DND-41 (cell line): ENCODE data around the gene URB2.

Source experiments
- ATAC-seq: fragments of 200-7000 bp; cut with Tn5 transposase; 3 replicates; pipeline ENCODE4 v1.9.1; 2021; ENCODE audit warnings: low read depth; ENCODE audit not compliant: insufficient read depth
- DNase-seq: peaks from one replicate; pipeline ENCODE4 v3.0.0-alpha.2; 2020
- H2AFZ ChIP-seq: 2 replicates; pipeline ENCODE4 v1.6.0; 2012; ENCODE audit warnings: low read depth, low read length
- H3K27ac ChIP-seq: 2 replicates; pipeline ENCODE4 v1.5.1; 2012; ENCODE audit warnings: low read length, inconsistent platforms
- H3K27me3 ChIP-seq: fragments of 200-600 bp; sonication (generic); 2 replicates; pipeline ENCODE4 v1.6.0; 2012; ENCODE audit warnings: low read length, mild to moderate bottlenecking, inconsistent platforms; ENCODE audit not compliant: insufficient read depth, poor library complexity
- H3K36me3 ChIP-seq: 2 replicates; pipeline ENCODE4 v1.5.1; 2012; ENCODE audit warnings: low read length, inconsistent platforms; ENCODE audit not compliant: insufficient read depth
- H3K4me1 ChIP-seq: 2 replicates; pipeline ENCODE4 v1.5.1; 2012; ENCODE audit warnings: mild to moderate bottlenecking, low read length; ENCODE audit not compliant: insufficient read depth
- H3K4me2 ChIP-seq: 2 replicates; pipeline ENCODE4 v1.6.0; 2012; ENCODE audit warnings: mild to moderate bottlenecking, moderate library complexity, low read length, inconsistent platforms; ENCODE audit not compliant: insufficient read depth
- H3K4me3 ChIP-seq, 2 experiments: fragments of 200-600 bp in 1 of 2; shearing (Covaris generic) in 1 of 2; 2 replicates each; pipeline ENCODE4 v1.5.1; 2012 to 2016; ENCODE audit warnings: inconsistent platforms in 2 of 2, low read length in 2 of 2, mild to moderate bottlenecking in 2 of 2, low read depth in 1 of 2, moderate library complexity in 1 of 2
- H3K79me2 ChIP-seq: 2 replicates; pipeline ENCODE4 v1.6.0; 2012; ENCODE audit warnings: low read length, inconsistent platforms; ENCODE audit not compliant: insufficient read depth
- H3K9ac ChIP-seq: 2 replicates; pipeline ENCODE4 v1.6.0; 2012; ENCODE audit warnings: low read depth, mild to moderate bottlenecking, inconsistent platforms, low read length, moderate library complexity
- H3K9me3 ChIP-seq: 2 replicates; pipeline ENCODE4 v1.5.1; 2012; ENCODE audit warnings: low read length, moderate library complexity, mild to moderate bottlenecking, inconsistent platforms; ENCODE audit not compliant: insufficient read depth, severe bottlenecking
- H4K20me1 ChIP-seq: 2 replicates; pipeline ENCODE4 v1.6.0; 2012; ENCODE audit warnings: low read length; ENCODE audit not compliant: insufficient read depth
- EZH2 ChIP-seq: IDR thresholded peaks from 3 replicates; pipeline ENCODE4 v1.6.1; 2012; ENCODE audit warnings: borderline replicate concordance, low read depth, mild to moderate bottlenecking, moderate library complexity, low read length, inconsistent platforms; ENCODE audit not compliant: severe bottlenecking
- TF ChIP-seq, protein P1 (sequence below): IDR thresholded peaks from 2 replicates; pipeline ENCODE4 v1.5.1; 2012; ENCODE audit warnings: borderline replicate concordance, low read length, moderate library complexity, mild to moderate bottlenecking; ENCODE audit not compliant: poor library complexity, severe bottlenecking; ENCODE audit errors: extremely low read depth

Gene URB2

DNA sequence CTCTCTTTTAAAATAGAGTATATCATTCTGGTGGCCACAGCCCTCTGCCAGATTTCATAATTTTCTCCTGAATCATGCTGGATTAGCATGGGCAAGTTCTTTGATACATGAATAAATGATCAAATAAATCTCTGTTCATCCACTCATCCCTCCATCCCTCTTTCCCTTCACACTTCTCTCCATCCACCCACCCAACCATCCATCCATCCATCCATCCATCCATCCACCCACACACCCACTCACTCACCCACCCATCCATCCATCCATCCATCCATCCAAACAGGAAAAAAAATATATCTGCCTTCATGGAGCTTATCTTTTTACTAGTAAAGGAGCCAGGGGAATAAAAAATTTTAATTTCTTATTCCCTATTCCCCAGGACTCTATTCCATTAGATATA lies 49.3 kb downstream of the URB2 start:
- TF ChIP-seq, protein P1, sequence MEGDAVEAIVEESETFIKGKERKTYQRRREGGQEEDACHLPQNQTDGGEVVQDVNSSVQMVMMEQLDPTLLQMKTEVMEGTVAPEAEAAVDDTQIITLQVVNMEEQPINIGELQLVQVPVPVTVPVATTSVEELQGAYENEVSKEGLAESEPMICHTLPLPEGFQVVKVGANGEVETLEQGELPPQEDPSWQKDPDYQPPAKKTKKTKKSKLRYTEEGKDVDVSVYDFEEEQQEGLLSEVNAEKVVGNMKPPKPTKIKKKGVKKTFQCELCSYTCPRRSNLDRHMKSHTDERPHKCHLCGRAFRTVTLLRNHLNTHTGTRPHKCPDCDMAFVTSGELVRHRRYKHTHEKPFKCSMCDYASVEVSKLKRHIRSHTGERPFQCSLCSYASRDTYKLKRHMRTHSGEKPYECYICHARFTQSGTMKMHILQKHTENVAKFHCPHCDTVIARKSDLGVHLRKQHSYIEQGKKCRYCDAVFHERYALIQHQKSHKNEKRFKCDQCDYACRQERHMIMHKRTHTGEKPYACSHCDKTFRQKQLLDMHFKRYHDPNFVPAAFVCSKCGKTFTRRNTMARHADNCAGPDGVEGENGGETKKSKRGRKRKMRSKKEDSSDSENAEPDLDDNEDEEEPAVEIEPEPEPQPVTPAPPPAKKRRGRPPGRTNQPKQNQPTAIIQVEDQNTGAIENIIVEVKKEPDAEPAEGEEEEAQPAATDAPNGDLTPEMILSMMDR = no peak
- no peak for TF ChIP-seq EZH2
- Histone ChIP-seq H3K27me3 (no peaks in the 10 kb centered on the region), H3K36me3 (no peaks in the 10 kb centered on the region), H3K4me3 (no peak overlapping the region), H3K4me1 (peaks cover 27% of the 10 kb centered on the region), H4K20me1 (no peaks in the 10 kb centered on the region), H3K4me2 (no peak overlapping the region), H2AFZ (no peak overlapping the region), H3K9me3 (no peaks in the 10 kb centered on the region), H3K79me2 (no peaks in the 10 kb centered on the region), H3K27ac (no peak overlapping the region; the same call in 1 of the 2 replicates), H3K9ac (no peak overlapping the region)
- no peak for DNase-seq
- no peak for ATAC-seq

DNA sequence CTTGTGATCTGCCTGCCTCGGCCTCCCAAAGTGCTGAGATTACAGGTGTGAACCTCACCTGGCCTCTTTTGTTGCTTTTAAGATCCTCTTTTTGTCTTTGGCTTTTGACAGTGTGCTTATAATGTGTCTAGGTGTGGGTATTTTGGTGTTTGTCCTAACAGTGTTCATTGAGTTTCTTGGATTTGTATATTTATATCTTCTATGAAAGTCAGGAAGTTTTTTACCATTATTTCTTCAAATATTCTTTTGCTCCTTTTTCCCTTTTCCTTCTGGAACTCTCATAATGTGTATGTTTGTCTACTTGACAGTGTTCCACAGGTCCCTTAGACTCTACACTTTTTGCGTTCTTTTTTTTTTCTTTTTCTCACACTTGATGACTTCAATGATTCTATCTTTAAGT lies 59.1 kb downstream of the URB2 start:
- H3K27ac ChIP-seq = no peak overlapping the region
- no peak overlapping the region for H3K4me2 ChIP-seq
- H2AFZ ChIP-seq = no peak overlapping the region
- no peak for TF ChIP-seq EZH2
- TF ChIP-seq, protein P1 = no peak
- no peak for ATAC-seq
- peaks cover 21% of the 10 kb centered on the region for H3K9me3 ChIP-seq
- H3K9ac ChIP-seq = no peak overlapping the region
- peaks cover 20% of the 10 kb centered on the region for H3K4me1 ChIP-seq
- no peak for DNase-seq
- H3K79me2 ChIP-seq = no peaks in the 10 kb centered on the region
- H3K27me3 ChIP-seq = no peaks in the 10 kb centered on the region
- H3K36me3 ChIP-seq = no peaks in the 10 kb centered on the region
- H4K20me1 ChIP-seq = no peaks in the 10 kb centered on the region
- no peak overlapping the region for H3K4me3 ChIP-seq

DNA sequence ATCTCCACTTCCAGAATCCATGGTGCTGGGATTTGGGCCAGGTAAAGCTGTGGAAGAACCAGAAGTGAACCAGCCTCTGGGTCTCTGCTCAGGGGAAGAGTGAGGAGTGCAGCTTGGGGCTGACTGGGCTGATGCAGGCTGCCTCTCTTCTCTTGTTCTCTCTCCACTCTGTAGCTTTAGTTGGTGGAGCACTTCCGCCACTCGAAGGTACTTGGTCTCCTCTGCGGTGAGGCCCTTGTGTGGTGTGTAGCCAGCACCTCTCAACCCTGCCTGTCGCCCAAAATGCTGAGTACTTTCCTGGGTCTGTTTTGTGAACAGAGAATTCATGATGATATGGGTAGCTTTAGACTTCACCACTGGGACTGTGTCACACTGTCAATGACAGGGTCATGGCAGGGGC lies 63.2 kb downstream of the URB2 start:
- TF ChIP-seq, protein P1 = peak; percentile 33
- TF ChIP-seq EZH2 = no peak
- Histone ChIP-seq H3K9me3 (peaks cover 16% of the 10 kb centered on the region), H3K79me2 (no peaks in the 10 kb centered on the region), H3K4me3 (no peak overlapping the region), H3K4me1 (peaks cover 55% of the 10 kb centered on the region), H2AFZ (peak overlapping the region; percentile 51; the same call in 1 of the 2 replicates), H3K27ac (peak overlapping the region; percentile 74), H3K4me2 (no peak overlapping the region), H3K27me3 (no peaks in the 10 kb centered on the region), H3K9ac (0 out of 2 replicates have a peak overlapping the region, but pooled peaks have one; percentile 6), H4K20me1 (no peaks in the 10 kb centered on the region), H3K36me3 (no peaks in the 10 kb centered on the region)
- ATAC-seq (no peak), DNase-seq (no peak)

DNA sequence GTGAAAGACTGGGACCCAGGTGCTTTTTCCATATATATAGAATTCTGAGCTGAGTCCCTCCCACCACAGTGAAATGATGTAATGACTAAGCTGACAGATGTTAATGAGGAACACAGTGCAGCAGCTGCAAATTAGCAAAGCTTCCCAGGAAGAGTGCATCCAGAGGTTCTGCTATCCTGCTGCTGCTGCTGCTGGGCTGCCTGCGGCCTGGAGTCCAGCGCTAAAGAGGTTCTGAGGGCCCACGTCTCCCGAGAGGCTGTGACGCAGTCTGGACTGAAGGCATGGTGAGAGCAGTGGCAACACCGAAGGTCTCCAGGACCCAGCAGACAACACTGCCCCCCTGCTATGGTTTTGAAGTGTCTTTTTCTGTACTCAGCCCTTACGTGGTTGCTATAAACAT lies 63.9 kb downstream of the URB2 start:
- ATAC-seq = no peak
- TF ChIP-seq EZH2 = no peak
- TF ChIP-seq, protein P1 = no peak
- Histone ChIP-seq H3K9me3 (peaks cover 10% of the 10 kb centered on the region), H3K4me3 (no peak overlapping the region), H3K9ac (0 out of 2 replicates have a peak overlapping the region, but pooled peaks have one; percentile 6), H3K4me1 (peaks cover 61% of the 10 kb centered on the region), H3K4me2 (no peak overlapping the region), H2AFZ (no peak overlapping the region), H3K27ac (peak overlapping the region; percentile 74), H3K36me3 (no peaks in the 10 kb centered on the region), H3K79me2 (no peaks in the 10 kb centered on the region), H3K27me3 (no peaks in the 10 kb centered on the region), H4K20me1 (no peaks in the 10 kb centered on the region)
- DNase-seq = no peak
